Astrocyte of the hippocampus (primary cell): ENCODE measurements around the gene SLC35G3.
A peak's percentile ranks its signal among the peaks of the same experiment; 100 is the strongest.
"Not testable (repeated sequence)": the region's sequence is repeated elsewhere in the genome, so short reads cannot be mapped to it uniquely, and the experiment has no call there.

ENCODE experiments used
- DNase-seq: peaks from one replicate; pipeline ENCODE4 v3.0.0; 2011; ENCODE audit warnings: low read depth, low spot score

The SLC35G3 gene

GRCh38 chr17:35194001-35194400, at the start of gene SLC35G3:
TSS of gene SLC35G3 (minus strand) at chr17:35194393. CDS start at chr17:35194307, 86 bp downstream.
- DNase-seq, result not testable (repeated sequence)

GRCh38 chr17:35243561-35244340, 49.6 kb upstream of the SLC35G3 start:
- DNase-seq, result peak; percentile 56

- DNase-seq, result peak; percentile 93
These were observed 48.8 kb upstream of the SLC35G3 start, which contains the start of gene SLFN5 for GRCh38 chr17:35242805-35243560. TSS of gene SLFN5 (plus strand) at chr17:35243072. CDS start at chr17:35258691, 15,619 bp downstream.

- DNase-seq, result peak; percentile 67
These were observed 48.1 kb upstream of the SLC35G3 start for GRCh38 chr17:35242158-35242804.

DNA sequence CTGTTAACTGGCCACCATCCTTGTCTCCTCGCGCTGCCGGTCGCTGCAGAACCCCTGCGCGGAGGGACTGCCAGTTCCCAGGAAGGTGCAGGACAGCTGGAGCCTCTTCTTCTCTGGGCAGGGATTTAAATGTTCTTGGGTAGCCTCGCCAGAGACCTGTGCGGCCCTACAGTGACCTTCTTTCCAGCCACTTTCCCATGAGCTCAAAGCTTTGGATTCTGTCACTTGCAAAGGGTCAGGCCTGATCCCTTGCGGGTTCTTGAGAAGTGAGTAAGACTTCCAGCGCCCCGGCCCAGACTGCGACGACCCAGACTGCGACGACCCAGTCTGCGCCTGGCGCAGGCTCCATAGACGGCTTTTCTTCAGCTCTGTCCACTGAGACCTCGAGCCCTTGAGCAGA, 47.3 kb upstream of the SLC35G3 start:
- no peak for DNase-seq

DNA sequence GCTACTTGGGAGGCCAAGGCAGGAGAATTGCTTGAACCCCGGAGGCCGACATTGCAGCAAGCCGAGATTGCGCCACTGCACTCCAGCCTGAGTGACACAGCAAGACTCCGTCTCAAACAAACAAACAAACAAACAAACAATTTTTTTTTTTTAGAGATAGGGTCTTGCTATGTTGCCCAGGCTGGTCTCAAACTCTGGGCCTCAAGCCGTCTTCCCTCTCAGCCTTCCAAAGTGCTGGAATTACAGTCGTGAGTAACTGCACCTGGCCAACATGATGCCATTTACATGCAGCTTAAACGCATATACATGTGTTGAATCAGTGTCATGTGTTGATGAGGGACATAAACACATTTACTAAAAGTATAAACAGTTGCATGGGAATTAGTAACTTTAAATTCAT, 46.7 kb upstream of the SLC35G3 start:
- DNase-seq, result no peak

GRCh38 chr17:35239823-35240222, 45.6 kb upstream of the SLC35G3 start:
- DNase-seq, result no peak

DNA sequence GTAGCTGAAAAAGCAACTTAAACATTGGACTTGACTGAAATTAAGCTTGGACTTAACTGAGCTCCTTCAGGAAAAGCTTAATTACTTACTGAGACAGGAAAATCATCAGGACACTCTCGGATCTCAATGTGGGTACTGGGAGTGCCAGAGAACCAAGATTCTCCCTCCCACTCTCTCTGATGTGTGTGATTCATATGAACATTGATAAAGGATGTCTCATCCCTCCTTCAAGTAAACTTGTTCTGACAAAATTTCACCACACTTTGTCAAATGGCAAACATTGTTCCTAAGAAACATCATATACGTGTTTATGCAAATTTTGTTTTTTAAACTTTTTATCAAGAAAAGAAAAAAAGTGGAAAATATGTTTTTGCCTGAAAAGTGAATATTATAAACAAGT, 44.6 kb upstream of the SLC35G3 start:
- DNase-seq, result no peak

DNA sequence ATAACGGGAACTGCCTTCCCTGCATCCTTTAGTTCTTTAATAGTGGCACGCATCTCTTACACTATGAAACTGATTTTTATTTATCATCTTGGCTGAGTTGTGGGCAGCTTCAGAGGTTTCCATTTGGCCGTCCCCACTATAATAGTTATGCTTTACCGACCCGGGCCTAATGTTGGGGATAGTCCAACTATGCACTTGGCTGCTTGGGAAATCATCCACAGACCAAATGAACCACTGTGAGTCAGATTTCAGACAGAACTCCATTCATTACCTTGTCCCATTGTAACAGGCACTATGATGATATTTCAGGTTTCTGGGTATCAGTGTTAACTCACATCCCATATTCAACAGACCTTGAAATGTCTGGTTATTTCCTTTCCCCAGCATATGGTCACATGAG, 42.6 kb upstream of the SLC35G3 start:
- DNase-seq, result peak; percentile 33

DNA sequence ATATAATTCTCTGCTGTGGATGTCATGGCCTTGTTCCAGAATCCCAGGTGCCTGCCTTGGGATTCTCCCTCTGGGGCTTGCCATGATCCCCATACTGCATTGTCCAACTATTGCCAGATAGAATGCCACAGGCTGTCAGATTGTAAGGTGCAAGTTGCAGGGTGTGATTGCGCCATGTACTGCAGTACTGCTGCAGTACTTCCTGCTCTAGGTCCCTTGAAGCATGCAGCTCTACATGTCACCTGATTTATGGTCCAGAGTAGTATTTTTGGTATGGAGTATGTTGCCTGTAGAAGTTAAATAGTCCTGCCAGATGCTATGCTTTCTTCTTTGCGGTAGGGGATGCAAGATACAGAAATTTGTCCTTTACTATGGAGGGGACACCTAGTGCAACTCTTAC, 41.7 kb upstream of the SLC35G3 start:
- no peak for DNase-seq

DNA sequence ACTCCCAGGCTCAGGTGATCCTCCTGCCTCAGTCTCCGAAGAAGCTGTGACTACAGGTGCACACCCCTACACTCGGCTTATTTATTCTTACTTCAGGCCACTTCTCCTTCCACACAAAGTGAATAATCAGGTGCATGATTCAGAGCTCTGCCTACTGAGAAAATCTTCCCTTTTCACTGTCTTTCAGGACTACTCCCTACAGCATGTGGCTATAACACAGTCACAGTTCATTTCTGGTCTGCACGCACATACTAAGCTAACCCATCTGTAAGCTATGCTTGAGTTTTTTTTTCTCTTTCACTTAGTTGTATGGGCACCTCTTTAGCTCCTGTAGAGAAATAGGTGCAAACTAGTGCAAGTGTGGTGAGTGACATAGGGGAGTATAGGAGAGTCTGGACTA, 41.1 kb upstream of the SLC35G3 start:
- DNase-seq, result no peak

DNA sequence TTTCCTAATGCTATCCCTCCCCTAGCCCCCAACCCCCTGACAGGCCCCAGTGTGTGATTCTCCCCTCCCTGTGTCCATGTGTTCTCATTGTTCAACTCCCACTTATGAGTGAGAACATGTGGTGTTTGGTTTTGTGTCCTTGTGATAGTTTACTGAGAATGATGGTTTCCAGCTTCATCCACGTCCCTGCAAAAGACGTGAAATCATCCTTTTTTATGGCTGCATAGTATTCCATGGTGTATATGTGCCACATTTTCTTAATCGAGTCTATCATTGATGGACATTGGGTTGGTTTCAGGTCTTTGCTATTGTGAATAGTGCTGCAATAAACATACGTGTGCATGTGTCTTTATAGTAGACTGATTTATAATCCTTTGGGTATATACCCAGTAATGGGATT, 40.1 kb upstream of the SLC35G3 start:
- DNase-seq, result not testable (repeated sequence)

GRCh38 chr17:35229638-35230037, 35.4 kb upstream of the SLC35G3 start:
- no peak for DNase-seq

DNA sequence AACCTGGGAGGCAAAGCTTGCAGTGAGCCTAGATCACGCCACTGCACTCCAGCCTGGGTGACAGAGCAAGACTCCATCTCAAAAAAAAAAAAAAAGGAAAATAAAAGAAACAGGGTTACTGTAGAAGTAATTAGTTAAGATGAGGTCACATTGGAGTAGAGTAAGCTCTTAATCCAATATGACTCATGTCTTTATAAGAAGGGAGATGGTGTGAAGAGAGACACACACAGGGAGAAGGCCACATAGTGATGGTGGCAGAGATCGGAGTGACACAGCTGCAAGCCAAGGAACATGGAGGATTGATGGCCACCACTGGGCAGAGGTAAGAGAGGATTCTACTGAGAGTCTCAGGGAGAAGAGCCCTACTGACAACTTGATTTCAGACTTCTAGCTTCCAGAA, 33.4 kb upstream of the SLC35G3 start:
- no peak for DNase-seq

GRCh38 chr17:35224436-35224835, 30.2 kb upstream of the SLC35G3 start:
- no peak for DNase-seq

DNA sequence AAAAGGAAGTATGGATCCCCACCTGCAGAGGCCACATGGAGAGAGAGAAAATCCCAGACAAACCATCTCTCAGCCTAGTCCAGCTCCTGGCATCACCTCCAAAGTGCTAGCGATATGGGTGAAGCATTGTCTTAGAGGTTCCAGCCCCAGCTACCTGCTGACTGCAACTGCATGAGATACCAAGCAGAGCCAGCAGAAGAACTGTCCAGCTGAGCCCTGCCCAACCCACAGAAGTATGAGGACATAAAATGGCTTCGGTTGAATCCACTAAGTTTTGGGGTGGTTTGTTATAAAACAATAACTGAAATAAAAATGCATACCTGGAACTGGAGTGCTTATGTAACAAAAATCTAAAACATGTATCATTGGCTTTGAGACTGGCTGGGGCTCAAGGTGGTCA, 28.3 kb upstream of the SLC35G3 start:
- no peak for DNase-seq

GRCh38 chr17:35218915-35219314, 24.7 kb upstream of the SLC35G3 start:
- DNase-seq, result no peak

DNA sequence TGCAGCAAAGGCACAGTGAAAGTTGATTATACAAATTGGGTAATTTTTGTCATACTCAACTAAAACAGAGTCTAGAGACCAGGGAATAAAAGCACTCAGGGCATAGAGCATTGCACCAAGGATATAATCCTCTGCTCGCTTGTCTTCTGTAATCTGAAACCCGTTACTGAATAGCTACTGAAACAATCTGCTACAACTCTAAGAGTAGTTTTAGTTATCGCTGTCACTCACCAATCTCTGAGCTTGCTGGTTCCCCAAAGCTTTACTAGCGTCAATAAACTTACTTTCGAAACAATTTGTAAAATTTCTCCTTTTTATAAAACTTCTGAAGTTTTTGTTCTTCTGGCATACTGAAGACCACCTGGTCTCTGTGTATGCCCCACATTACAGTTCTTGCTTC, 22.9 kb upstream of the SLC35G3 start:
- DNase-seq, result no peak

- no peak for DNase-seq
These were observed 20.6 kb upstream of the SLC35G3 start for GRCh38 chr17:35214631-35215273.

DNA sequence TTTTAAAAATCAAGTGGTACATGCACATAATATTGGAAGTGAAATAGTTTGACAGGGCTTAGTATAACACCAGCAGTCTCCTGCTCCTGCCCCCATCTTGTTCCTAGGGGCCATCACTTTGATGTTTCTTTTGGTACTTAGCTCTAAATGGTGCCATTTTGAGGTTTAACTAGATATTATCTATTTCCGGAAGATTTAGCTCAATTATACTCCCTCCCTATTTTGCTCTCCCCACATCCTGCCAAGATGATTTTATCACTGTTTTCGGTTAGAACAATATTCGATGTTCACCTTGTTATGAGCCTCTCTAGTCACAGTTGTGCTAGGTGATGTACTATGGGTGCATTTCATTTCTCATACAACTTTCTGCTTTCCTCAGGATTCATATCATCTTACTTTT, 20.0 kb upstream of the SLC35G3 start:
- no peak for DNase-seq

DNA sequence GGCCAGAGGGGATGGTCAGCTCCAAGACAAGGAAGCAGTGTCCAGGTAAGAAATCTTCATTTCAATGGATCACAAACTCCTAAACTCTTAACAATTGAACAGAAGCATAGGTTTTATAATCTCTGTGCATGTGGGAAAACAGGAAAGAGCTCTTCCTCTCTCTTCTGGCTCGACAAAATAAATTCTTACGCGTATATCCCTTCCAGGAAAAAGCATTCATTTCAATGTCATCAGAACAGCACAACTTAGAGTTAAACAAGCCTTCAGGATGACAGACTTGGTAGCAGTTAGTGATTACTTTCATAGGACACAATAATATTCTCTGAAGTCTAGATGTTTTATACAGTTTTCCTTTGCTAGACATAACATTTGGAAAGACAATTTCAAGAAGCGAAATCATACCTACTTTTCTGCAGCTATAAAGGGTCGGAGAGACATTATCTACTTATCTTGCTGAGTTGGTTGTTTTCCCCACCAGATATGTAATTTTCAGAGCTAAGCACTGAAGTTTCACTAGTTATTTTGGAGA, 19.3 kb upstream of the SLC35G3 start:
- no peak for DNase-seq

DNA sequence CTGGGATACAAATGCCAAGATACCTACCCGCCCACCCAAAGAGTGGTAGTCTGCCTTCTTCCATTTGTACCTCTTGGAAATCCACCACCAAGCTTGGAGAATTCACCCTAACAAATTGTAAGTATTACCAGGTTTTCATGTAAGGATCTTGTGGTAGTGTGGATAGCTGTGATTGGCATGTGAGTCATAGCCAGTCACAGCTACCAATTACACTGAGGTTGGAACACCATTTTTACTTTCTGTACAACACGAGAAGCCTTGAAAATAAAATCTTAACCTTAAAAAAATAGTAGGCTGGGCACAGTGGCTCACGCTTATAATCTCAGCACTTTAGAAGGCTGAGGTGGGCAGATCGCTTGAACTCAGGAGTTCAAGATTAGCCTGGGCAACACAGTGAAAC, 18.5 kb upstream of the SLC35G3 start:
- no peak for DNase-seq
